Naive thymus-derived CD4-positive, alpha-beta T cell (primary cell): ENCODE data around the gene DHX29. TPM values are rescaled to one million over a fixed set of nuclear protein-coding genes. Genes with fewer than 3 reads are reported as not detected.

ENCODE experiments used
- ATAC-seq: fragments of 150-1000 bp; cut with Tn5 transposase; 2 replicates; pipeline ENCODE4 v1.10.0; 2021; ENCODE audit warnings: mild to moderate bottlenecking, moderate library complexity
- CTCF ChIA-PET: fragments of 350-600 bp; sonication (Branson Sonifier 250); formaldehyde crosslinking; loops from one replicate; lab custom pipeline; 2021; ENCODE audit warnings: antibody characterized with exemption; lab: Charles Lee
- POLR2A ChIA-PET: fragments of 350-600 bp; sonication (Branson Sonifier 250); formaldehyde crosslinking; loops from one replicate; lab custom pipeline; 2021; ENCODE audit warnings: antibody characterized with exemption, inconsistent platforms; lab: Charles Lee
- DNase-seq, 9 donors: peaks; one replicate each; pipeline versions ENCODE4 v3.0.0 to v3.0.0-alpha.2; 2020 to 2022; ENCODE audit warnings: mixed read lengths in 1 of 9
- H3K27ac ChIP-seq: one replicate; pipeline ENCODE4 v1.7.0; 2013; ENCODE audit warnings: mild to moderate bottlenecking, low read depth, low read length, moderate library complexity
- H3K27me3 ChIP-seq, 2 donors: one replicate each; pipeline ENCODE4 v1.7.0; 2013; ENCODE audit warnings: low read length in 2 of 2, mild to moderate bottlenecking in 2 of 2, moderate library complexity in 2 of 2; ENCODE audit not compliant: control insufficient read depth in 2 of 2, insufficient read depth in 2 of 2
- H3K36me3 ChIP-seq, 3 experiments: 1 replicate in 2 of 3; 2 replicates in 1 of 3; pipeline ENCODE4 v1.7.0; 2013; ENCODE audit warnings: low read length in 3 of 3, mild to moderate bottlenecking in 3 of 3, moderate library complexity in 1 of 3; ENCODE audit not compliant: insufficient read depth in 3 of 3, control insufficient read depth in 2 of 3
- H3K4me1 ChIP-seq, 2 donors: one replicate each; pipeline ENCODE4 v1.7.0; 2013; ENCODE audit warnings: low read length in 2 of 2, mild to moderate bottlenecking in 2 of 2, moderate library complexity in 1 of 2; ENCODE audit not compliant: control insufficient read depth in 2 of 2, insufficient read depth in 2 of 2
- H3K4me3 ChIP-seq: 2 replicates; pipeline ENCODE4 v1.7.0; 2013; ENCODE audit warnings: mild to moderate bottlenecking, low read length
- H3K9me3 ChIP-seq, 3 experiments: 1 replicate in 2 of 3; 2 replicates in 1 of 3; pipeline ENCODE4 v1.7.0; 2013; ENCODE audit warnings: low read length in 3 of 3; ENCODE audit not compliant: control insufficient read depth in 2 of 3
- H3K27ac Mint-ChIP-seq, 9 donors: one replicate each; pipeline ENCODE4 v1.8.0; 2020 to 2022; ENCODE audit warnings: mixed read lengths in 9 of 9, mild to moderate bottlenecking in 8 of 9, moderate library complexity in 5 of 9, inconsistent platforms in 2 of 9
- H3K27me3 Mint-ChIP-seq, 5 donors: one replicate each; pipeline ENCODE4 v1.8.0; 2021 to 2022; ENCODE audit warnings: mixed read lengths in 5 of 5, mild to moderate bottlenecking in 1 of 5
- H3K36me3 Mint-ChIP-seq, 5 donors: one replicate each; pipeline ENCODE4 v1.8.0; 2020 to 2022; ENCODE audit warnings: mixed read lengths in 5 of 5, mild to moderate bottlenecking in 3 of 5, inconsistent platforms in 1 of 5
- H3K4me1 Mint-ChIP-seq, 7 donors: one replicate each; pipeline ENCODE4 v1.8.0; 2020 to 2022; ENCODE audit warnings: mixed read lengths in 7 of 7, mild to moderate bottlenecking in 3 of 7, inconsistent platforms in 1 of 7
- H3K4me3 Mint-ChIP-seq, 10 donors: one replicate each; pipeline ENCODE4 v1.8.0; 2020 to 2022; ENCODE audit warnings: mild to moderate bottlenecking in 10 of 10, mixed read lengths in 10 of 10, moderate library complexity in 6 of 10, inconsistent platforms in 2 of 10
- H3K9me3 Mint-ChIP-seq, 11 donors: one replicate each; pipeline ENCODE4 v1.8.0; 2020 to 2022; ENCODE audit warnings: mixed read lengths in 11 of 11, mild to moderate bottlenecking in 4 of 11, inconsistent platforms in 1 of 11, moderate library complexity in 1 of 11
- intact Hi-C, 2 donors: fragments of 100-400 bp; cut with micrococcal nuclease; formaldehyde crosslinking; loops; one replicate each; pipeline ENCODE4 v1.15.1; 2023
- polyA plus RNA-seq, 2 donors: library from polyadenylated mRNA; unstranded; fragments of 300-500 nt; fragmentation: Illumina TruSeq; gene quantifications; one replicate each; pipeline ENCODE4 v1.2.3, GENCODE V29; 2021
- total RNA-seq, 6 experiments: library from RNA in 5 of 6; stranded (reverse) in 5 of 6; gene quantifications; 1 replicate in 5 of 6; 2 replicates in 1 of 6; pipeline ENCODE4 v1.2.3 and lab custom pipeline; 2021 to 2026

DHX29 gene
- total and polyA plus RNA-seq, 7 experiments from 2014 or later, result 5.8 to 19.2 (median 12.6) TPM

DNA sequence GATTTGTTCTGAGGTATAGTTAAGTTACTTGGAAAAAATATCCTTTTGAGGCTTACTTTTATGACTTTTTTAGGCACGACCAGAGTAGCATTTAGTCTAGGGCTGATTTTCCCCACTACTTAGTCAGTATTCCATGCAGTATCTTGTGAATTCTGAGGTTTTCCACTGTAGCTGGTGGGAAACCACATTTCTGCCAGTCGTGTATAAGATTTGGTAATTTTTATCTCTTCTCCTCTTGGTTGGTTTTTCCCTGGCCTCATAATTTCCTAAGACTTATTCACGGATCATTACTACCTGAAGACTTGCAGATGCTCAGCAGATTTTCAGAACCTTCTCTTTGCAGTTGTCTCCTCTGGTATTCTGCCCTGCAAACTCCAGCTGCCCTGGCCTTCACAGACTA lies 23.8 kb upstream of the DHX29 start:
- Histone ChIP-seq H3K27ac (no peak overlapping the region), H3K36me3 (peaks cover 3 to 34% (median 9%) of the 10 kb centered on the region in 3 experiments), H3K4me1 (peaks cover 0 to 3% of the 10 kb centered on the region in 2 donors), H3K4me3 (no peak overlapping the region), H3K27me3 (no peaks in the 10 kb centered on the region), H3K9me3 (no peaks in the 10 kb centered on the region)
- Mint-ChIP-seq H3K4me1 (peaks cover 18 to 59% (median 53%) of the 10 kb centered on the region in 7 donors), H3K27me3 (no peaks in the 10 kb centered on the region), H3K27ac (peak overlapping the region in 1 of 9 donors; percentile 23), H3K4me3 (no peak overlapping the region), H3K36me3 (peaks cover 9 to 59% (median 34%) of the 10 kb centered on the region in 5 donors), H3K9me3 (no peaks in the 10 kb centered on the region)
- DNase-seq (no peak), ATAC-seq (no peak)
- intact Hi-C loops, result no loop called here
- ChIA-PET POLR2A (interaction anchor here (1.0 kb wide), 1 partner anchor 23 kb away, joined by 6 read pairs; the partner anchor contains the start of gene MTREX), CTCF (no interaction called here)

DNA sequence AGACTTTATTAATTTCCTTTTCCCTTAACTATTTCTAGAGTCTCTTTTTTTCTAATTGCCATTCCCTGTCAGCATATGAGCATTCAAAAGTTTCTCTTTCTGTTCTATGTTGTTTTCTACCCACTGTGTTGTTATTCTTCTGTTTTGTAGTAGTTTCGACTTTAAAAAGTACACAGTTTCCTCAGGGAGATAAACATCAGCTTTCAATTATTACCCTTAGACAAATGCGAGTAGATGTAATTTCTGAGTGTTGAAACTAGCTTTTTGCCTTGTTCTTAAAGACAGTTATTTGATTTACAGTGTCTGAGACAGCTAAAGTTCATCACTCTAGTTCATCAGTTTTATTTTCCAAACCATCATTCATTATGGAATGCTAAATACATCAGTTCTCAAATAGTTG lies 19.8 kb upstream of the DHX29 start:
- Mint-ChIP-seq H3K4me1 (peaks cover 12 to 61% (median 48%) of the 10 kb centered on the region in 7 donors), H3K36me3 (peaks cover 5 to 45% (median 22%) of the 10 kb centered on the region in 5 donors), H3K27ac (peak overlapping the region in 7 of 9 donors; percentile 3 to 84 (median 22)), H3K27me3 (no peaks in the 10 kb centered on the region), H3K4me3 (peak overlapping the region in 3 of 10 donors; percentile 9 to 63 (median 20)), H3K9me3 (no peaks in the 10 kb centered on the region)
- Histone ChIP-seq H3K4me3 (no peak overlapping the region), H3K9me3 (no peaks in the 10 kb centered on the region), H3K36me3 (peaks cover 3 to 28% (median 9%) of the 10 kb centered on the region in 3 experiments), H3K4me1 (peaks cover 0 to 3% of the 10 kb centered on the region in 2 donors), H3K27ac (no peak overlapping the region), H3K27me3 (no peaks in the 10 kb centered on the region)
- DNase-seq, result no peak
- intact Hi-C loops, result loop anchor here (10.0 kb wide), 1 partner anchor 608 kb away; no protein-coding TSS in a partner anchor
- CTCF ChIA-PET, result interaction anchor here (0.5 to 0.9 kb wide), 2 partner anchors 25 to 495 kb away, joined by 5 read pairs; no protein-coding TSS in a partner anchor
- no peak for ATAC-seq
- POLR2A ChIA-PET, result no interaction called here

DNA sequence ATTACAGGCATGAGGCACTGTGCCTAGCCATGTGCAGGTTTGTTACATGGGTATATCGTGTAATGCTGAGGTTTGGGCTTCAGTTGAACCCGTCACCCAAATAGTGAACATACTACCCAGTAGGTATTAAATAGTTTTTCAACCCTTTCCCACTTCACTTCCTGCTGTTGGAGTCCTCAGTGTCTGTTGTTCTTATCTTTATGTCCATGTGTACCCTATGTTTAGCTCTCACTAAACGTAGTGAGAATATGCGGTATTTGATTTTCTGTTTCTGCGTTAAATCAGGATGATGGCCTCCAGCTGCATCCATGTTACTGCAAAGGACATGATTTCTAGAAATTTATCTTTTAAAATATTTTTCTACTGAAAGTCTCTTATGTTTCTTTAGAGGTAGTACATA lies 18.1 kb upstream of the DHX29 start:
- Histone ChIP-seq H3K4me1 (peaks cover 0 to 3% of the 10 kb centered on the region in 2 donors), H3K27ac (no peak overlapping the region), H3K27me3 (no peaks in the 10 kb centered on the region), H3K9me3 (no peaks in the 10 kb centered on the region), H3K36me3 (peaks cover 0 to 17% (median 5%) of the 10 kb centered on the region in 3 experiments), H3K4me3 (no peak overlapping the region)
- no peak for DNase-seq
- ChIA-PET CTCF (interaction anchor here (1.5 kb wide), 1 partner anchor 366 kb away, joined by 3 read pairs; no protein-coding TSS in a partner anchor), POLR2A (no interaction called here)
- ATAC-seq, result no peak
- peaks cover 5 to 36% (median 17%) of the 10 kb centered on the region in 5 donors for H3K36me3 Mint-ChIP-seq
- intact Hi-C loops, result loop anchor here (1.0 to 10.0 kb wide), 5 partner anchors 13 to 609 kb away; no protein-coding TSS in a partner anchor
- no peak overlapping the region for H3K27ac Mint-ChIP-seq
- H3K4me1 Mint-ChIP-seq, result peaks cover 13 to 50% (median 41%) of the 10 kb centered on the region in 7 donors
- H3K9me3 Mint-ChIP-seq, result no peaks in the 10 kb centered on the region
- no peak overlapping the region for H3K4me3 Mint-ChIP-seq
- H3K27me3 Mint-ChIP-seq, result no peaks in the 10 kb centered on the region

DNA sequence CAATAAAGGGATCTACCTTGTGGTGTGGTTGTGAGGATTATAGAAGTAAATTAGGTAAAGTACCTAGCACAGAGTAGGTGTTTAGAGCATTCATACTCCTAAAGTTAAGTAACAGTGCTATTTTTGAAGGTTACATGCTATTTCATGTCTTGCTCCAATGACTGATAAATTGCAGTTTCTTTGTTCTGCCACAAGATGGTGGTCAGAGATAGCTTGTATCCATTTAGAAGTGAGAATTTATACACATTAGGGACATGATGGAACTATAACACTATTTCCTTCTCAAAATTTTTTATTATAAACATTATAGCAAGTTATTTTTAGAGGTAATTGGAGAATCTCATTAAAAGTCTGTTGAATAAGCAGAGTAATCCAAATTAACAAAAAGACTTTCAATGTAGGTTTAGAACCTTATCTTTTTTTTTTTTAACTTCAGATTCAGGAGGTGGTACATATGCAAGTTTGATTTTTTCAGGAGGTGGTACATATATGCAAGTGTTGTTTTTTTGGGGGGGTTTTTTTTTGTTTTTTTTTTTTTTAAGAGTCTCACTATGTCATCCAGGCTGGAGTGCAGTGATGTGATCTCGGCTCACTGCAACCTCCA lies 17.4 kb upstream of the DHX29 start:
- peak; percentile 77 for ATAC-seq
- Mint-ChIP-seq H3K27ac (peak overlapping the region in 2 of 9 donors; percentile 4 to 34), H3K36me3 (peaks cover 5 to 30% (median 17%) of the 10 kb centered on the region in 5 donors)

DNA sequence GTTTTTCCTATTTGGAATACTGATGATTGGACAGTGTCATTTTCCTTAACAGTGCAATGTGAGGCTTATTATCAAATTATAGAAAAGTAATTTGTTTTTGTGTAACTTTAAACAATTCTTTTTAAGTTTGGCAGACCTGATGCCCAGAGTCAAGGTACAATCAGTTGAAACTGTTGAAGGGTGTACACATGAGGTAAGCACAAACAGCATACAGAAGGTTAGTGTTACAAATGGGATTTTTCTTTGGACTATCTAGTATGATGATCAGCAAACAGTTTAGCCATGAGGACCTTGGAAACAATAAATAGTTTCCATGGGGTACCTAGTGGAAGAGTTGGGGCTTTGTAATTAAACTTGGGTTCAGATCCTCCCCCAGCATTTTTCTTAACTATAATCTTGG lies 16.5 kb upstream of the DHX29 start:
- ChIA-PET POLR2A (no interaction called here), CTCF (no interaction called here)
- Histone ChIP-seq H3K4me1 (peaks cover 0 to 3% of the 10 kb centered on the region in 2 donors), H3K9me3 (no peaks in the 10 kb centered on the region), H3K36me3 (peaks cover 0 to 17% (median under 1%) of the 10 kb centered on the region in 3 experiments), H3K27ac (no peak overlapping the region), H3K27me3 (no peaks in the 10 kb centered on the region), H3K4me3 (no peak overlapping the region)
- H3K4me3 Mint-ChIP-seq, result no peak overlapping the region
- no peaks in the 10 kb centered on the region for H3K27me3 Mint-ChIP-seq
- peaks cover 8 to 44% (median 34%) of the 10 kb centered on the region in 7 donors for H3K4me1 Mint-ChIP-seq
- H3K36me3 Mint-ChIP-seq, result peaks cover 5 to 21% (median 10%) of the 10 kb centered on the region in 5 donors
- no peaks in the 10 kb centered on the region for H3K9me3 Mint-ChIP-seq
- intact Hi-C loops, result loop anchor here (1.0 to 10.0 kb wide), 4 partner anchors 13 to 611 kb away; no protein-coding TSS in a partner anchor
- H3K27ac Mint-ChIP-seq, result no peak overlapping the region
- DNase-seq, result no peak
- ATAC-seq, result no peak

More for the DNA sequence above, 17.4 kb upstream of the DHX29 start:
- POLR2A ChIA-PET, result no interaction called here
- intact Hi-C loops, result loop anchor here (1.0 to 10.0 kb wide), 6 partner anchors 14 to 610 kb away; no protein-coding TSS in a partner anchor
- CTCF ChIA-PET, result interaction anchor here (0.7 to 1.5 kb wide), 2 partner anchors 16 to 367 kb away, joined by 3 read pairs; no protein-coding TSS in a partner anchor
- H3K4me3 Mint-ChIP-seq, result no peak overlapping the region
- DNase-seq, result peak in 6 of 9 donors; percentile 8 to 54 (median 36)
- Histone ChIP-seq H3K36me3 (peaks cover 0 to 17% (median 5%) of the 10 kb centered on the region in 3 experiments), H3K9me3 (no peaks in the 10 kb centered on the region), H3K4me1 (peaks cover 0 to 3% of the 10 kb centered on the region in 2 donors), H3K27me3 (no peaks in the 10 kb centered on the region), H3K4me3 (no peak overlapping the region), H3K27ac (no peak overlapping the region)
- H3K27me3 Mint-ChIP-seq, result no peaks in the 10 kb centered on the region
- H3K4me1 Mint-ChIP-seq, result peaks cover 8 to 44% (median 35%) of the 10 kb centered on the region in 7 donors
- no peaks in the 10 kb centered on the region for H3K9me3 Mint-ChIP-seq

DNA sequence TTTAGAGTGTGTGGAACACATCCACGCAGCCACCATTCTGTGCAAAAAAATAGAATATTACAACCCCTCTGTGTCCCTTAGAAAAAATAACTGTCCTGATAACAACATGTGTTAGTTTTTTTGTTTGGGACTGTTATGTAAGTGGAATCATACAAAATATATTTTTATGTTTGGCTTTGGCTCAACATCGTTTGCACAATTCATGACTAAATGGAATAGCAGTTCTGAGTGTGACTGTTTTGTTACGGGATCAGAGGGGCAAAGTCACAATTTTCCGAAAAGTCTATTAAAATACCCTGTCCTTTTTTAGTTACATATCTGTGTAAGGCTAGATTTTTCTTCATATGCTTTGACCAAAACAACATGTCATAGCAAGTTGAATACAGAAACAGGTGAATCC lies 13.1 kb upstream of the DHX29 start:
- peaks cover 0 to 5% (median 0%) of the 10 kb centered on the region in 3 experiments for H3K36me3 ChIP-seq
- no peaks in the 10 kb centered on the region for H3K27me3 ChIP-seq
- ATAC-seq, result no peak
- Mint-ChIP-seq H3K9me3 (peaks cover 0 to 9% (median 0%) of the 10 kb centered on the region in 11 donors), H3K4me1 (peaks cover 8 to 59% (median 51%) of the 10 kb centered on the region in 7 donors), H3K4me3 (no peak overlapping the region), H3K27me3 (no peaks in the 10 kb centered on the region), H3K27ac (peak overlapping the region in 1 of 9 donors; percentile 37), H3K36me3 (peaks cover 0 to 33% (median 19%) of the 10 kb centered on the region in 5 donors)
- ChIA-PET POLR2A (interaction anchor here (0.6 to 0.9 kb wide), 2 partner anchors 13 to 360 kb away, joined by 3 read pairs; partner anchors contain the start of gene MTREX), CTCF (no interaction called here)
- no peaks in the 10 kb centered on the region for H3K9me3 ChIP-seq
- DNase-seq, result no peak
- H3K4me3 ChIP-seq, result no peak overlapping the region
- no peaks in the 10 kb centered on the region for H3K4me1 ChIP-seq
- intact Hi-C loops, result loop anchor here (10.0 kb wide), 1 partner anchor 614 kb away; no protein-coding TSS in a partner anchor
- no peak overlapping the region for H3K27ac ChIP-seq
